Activated naive CD8-positive, alpha-beta T cell treated with anti-CD3 and anti-CD28 coated beads, Interleukin-2, amount 50 U/mL, for 16 hours (primary cell): ENCODE results near the gene PLXNA2.

Experiments used
- DNase-seq: peaks from one replicate; pipeline ENCODE4 v3.0.0-alpha.2; 2020; ENCODE audit warnings: low read depth, low spot score

Gene PLXNA2

DNA sequence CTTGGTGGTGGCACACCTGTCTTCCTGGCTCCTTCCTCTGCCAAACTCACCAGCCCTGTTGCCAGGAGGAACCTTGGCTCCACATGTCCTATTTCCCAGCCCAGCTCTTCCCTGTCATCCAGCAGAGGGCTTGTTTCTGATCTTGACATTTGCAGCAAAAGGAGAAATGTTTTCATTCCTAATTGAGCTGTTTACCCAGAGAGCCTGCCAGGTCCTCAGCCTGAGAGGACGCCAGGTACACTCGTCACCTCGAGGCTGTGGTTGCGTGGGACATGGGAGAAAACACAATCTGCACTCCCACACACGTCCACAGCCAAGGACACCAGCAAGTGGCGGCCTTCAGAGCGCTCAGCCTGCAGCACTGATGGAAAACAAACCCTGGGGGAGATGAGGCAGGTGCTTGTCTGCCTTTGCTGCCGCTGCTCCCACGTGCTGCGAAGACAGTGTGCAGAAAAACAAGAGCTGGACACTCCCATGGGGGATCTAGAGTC lies 200.4 kb downstream of the PLXNA2 start:
- no peak for DNase-seq

DNA sequence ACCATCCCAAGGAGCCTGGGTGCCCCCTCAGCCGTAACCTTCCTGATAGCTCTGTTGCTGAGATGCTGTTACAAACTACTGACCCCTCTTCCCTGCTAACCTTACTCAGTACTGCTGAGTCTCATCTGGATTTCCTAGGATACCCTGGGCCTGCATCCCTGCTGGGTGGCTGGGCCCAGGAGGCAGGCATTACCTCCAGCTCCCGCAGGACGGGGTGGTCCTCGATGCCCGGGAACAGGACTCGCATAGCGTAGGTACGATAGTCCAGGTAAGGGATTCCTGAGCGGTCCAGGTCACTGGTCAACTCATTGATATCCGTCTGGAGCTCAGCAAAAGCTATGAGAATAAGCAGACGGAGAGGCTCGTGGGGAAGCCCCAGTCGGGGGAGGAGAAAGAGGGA lies 201.3 kb downstream of the PLXNA2 start:
- DNase-seq, result no peak

- no peak for DNase-seq
Observed at GRCh38 chr1:208042041-208042615, 202.1 kb downstream of the PLXNA2 start.

- no peak for DNase-seq
Observed at GRCh38 chr1:208041505-208041904, 202.7 kb downstream of the PLXNA2 start.

DNA sequence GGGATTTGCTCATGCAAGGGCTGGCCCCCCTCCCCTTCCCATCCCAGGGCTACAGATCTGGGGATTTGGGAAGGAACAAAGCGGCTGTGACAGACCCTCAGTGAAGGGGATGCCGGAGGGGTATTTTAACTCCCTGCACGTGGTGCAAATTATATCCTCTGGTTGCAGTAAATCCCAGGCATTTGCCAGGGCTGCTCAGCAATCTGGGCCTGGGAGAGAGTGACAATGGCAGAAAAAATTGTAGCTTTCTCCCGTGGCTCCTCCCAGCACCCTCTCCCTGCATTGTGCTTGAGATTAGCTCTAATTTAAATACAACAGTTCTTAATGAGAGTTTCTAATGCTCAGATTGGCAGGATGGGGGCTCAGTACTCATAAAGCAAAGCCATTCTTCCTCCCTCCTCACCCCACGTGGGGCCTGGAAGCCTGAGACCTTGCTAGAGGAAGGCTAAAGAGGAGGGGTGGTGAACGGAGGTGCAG lies 203.3 kb downstream of the PLXNA2 start:
- no peak for DNase-seq

DNA sequence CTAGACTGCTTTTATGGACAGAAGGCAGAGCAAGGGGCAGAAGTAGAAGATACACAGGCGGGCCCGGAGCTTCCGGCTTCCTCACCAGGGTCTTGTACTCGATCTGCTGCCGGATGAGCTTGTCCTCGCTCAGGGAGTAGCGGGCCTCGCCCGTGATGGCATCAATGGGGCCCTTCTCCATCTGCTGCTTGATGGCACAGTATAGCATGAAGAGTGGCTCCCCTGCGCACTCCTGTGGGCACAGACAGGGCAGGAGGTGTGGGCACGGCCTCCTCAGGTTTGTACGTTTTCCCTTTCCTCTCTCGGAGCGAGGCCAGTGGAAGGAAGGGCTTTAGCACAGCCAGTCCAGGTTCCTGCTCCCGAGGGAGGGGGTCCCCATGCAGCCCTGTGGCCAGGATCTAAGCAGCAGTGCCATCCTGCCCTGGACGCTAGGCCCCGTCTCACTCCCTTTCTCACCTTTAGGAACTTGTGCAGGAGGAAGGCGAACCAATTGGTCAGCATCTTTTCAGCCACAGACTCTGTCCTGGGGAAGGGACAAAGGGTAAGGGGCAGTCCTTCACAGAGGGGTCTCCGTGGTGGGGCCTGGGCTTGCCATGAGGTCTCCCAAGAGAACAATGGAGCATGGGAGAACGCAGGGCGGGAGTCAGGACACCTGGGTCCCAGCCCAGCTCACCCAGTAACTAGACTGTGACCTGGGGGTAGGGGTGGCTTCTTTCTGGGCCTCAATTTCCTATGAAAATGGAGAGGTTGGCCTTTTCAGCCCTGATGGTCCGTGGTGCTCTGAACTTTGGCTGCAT lies 204.4 kb downstream of the PLXNA2 start:
- DNase-seq, result no peak

- no peak for DNase-seq
Observed at GRCh38 chr1:208038303-208038702, 205.9 kb downstream of the PLXNA2 start.

DNA sequence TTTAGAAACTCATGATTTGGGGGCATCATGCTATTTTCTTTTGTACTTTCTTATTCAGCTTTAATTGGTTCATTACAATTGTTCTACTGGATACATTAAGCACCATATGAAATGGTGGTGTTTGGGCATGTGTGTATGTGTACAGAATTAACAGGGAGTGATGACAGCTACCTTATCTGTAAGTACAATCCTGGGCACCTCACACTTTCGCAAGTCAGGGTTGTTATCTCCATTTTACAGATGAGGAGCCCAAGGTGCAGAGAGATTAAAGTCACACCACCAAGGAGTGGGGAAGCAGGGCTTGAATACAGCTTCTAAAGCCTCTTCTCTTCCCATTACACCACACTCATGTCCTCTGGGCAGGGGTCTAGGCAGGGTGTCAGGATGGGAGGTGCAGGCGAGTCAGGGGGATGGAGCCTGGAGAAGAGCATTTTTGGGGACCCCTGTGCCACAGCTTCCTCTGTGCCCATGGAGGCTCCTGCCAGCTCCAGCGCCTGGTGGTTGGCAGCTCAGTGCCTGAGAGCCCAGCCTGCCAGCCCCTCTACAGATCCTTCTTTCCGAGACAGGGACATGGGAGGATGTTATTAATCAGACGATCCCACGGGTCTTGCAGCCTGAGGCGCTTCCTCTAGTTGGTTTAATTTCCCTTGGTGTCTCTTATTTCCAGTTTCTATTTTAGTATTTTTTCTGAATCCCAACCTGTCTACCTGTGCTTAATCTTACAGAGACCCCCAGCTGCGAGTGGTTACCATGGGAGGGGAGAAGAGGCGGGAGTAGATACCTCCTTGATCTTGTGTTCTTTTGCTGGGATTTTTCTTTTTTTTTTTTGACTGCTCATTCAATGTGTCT lies 207.0 kb downstream of the PLXNA2 start:
- DNase-seq, result no peak

DNA sequence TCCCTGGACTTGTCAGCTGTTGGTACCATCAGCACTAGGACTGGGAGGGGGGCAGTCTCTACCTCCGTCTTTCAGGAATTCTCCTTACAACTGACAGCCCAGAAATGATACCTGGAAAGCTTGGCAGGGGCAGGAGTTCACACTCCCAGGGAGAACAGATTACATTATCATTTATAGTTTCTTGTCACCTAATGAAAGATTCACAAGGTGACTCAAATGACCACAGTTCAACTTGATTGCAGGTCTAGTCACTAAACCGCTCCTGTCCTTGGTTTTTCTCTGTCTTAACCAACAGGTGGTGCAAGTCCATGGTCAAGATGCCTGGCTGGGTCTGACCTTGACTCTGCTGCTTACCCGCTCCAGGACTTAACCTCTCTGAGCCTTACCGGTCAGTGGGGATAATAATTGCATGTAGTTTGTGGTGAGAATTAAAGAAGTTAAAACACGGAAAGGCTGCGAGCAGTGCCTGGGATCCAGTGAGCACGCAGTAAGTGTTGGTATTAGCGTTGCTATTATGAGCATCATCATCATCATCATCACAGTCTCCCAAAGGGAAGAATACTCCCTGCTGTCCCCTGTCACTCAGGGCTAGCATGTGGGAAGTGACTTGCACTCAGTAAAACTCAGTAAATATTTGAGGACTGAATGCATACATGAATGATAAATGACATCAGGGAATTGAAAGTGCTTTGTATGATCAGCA lies 207.9 kb downstream of the PLXNA2 start:
- no peak for DNase-seq

DNA sequence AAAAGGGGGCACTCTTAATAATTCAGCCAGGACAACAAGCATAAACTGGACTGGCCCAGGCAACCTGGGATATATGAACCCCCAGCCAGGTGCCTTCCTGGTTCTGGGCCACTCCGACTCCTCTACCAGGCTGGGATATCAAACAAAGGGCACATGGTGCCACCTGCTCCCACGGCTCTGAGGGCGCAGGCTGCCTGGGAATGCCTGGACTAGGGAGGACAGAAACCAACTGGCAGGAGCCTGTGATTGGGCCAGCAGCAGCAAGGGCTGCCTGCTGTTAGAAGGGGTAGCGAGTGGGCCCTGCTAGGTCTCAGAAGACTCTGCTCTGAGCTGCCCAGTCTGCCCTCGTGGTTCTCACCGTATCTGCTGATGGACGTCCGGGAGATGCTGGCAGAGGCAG lies 210.0 kb downstream of the PLXNA2 start:
- no peak for DNase-seq

- DNase-seq, result no peak
Observed at GRCh38 chr1:208033236-208033635, 210.9 kb downstream of the PLXNA2 start.

DNA sequence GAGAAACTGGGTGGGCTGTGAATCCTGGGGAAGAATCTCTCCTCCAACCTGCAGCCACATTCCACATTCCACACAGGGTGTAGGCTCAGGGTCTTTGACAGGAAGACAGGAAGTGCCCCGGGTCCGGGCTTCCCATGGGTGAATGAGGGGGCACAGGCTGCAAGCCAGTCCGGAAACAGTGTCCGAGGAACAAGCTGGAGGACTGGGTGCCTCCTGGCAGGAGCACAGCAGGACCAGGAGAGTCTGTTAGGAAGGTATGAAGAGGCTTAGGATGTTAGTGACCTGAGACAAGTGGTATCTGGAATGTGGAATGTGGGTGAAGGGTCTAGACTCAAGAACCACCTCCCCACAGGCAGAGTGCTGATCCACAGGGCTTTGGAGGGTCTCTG lies 212.3 kb downstream of the PLXNA2 start:
- DNase-seq, result no peak

DNA sequence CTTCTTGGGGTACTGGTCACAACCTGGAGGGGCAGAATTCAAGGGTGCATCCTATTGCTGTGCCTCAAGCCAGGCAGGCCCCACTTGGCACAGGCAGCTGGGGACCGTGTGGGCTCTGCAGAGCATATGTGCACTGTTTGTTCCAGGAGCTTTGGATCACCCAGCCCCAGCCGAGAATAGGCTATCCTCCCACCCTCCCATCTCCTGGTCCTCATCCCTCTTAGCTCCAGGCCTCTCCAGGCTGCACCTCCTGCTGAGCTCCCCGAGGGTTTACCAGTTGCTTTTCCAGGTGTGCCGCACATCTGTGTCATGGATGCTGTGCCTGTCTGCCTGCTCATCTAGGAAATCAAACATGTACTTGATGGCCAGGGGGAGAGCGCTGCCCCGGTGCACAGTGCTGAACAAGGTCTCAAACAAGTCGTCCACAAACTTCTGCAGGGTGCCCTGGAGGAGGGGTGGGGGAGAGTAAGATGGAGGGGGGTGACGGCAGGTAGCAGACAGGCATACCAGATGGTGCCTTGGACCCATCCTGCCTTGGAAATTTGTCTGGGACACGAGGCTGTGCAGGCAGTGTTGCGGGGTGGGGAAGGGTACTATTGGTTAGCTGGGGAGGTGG lies 212.8 kb downstream of the PLXNA2 start:
- no peak for DNase-seq

DNA sequence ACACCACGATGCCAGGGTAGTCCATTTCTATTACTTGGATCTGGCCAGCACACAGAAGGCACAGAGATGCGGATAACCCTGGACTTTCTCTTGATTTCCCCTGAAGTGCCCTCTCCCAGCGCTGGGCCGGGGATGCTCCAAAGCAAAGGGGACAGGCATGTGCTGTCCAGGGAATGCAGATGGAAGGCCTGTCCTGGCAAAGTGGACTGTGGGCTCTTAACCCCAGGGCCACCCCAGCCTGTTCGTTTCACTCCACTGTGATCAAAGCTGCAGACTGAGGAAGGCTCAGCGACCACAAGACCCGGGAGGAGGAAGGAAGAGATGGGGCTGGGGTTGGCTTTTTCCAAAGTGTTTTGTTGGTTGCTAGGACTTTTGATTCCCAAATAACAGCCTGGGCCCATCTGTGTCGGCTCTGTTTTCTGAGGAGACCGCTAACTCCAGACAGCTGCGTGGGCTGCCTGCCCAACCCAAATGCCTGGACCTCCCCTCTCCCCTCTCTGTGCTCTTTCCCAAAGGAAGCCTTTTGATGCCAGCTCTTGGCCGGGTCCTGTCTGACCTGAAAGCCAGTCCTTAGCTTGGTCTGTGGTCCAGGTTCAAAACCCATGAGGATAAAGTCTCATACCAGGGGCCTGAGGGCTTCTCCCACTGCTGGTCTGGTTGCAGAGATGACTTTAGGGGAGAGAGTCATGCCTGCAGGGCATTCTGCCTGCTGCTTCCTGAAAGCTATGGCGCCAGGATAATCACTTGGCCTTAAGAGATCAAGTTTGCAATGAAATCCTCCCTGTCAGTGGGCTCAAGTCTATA lies 213.7 kb downstream of the PLXNA2 start:
- DNase-seq, result no peak

- no peak for DNase-seq
Observed at GRCh38 chr1:208029381-208030287, 214.6 kb downstream of the PLXNA2 start.

GRCh38 chr1:208028526-208028925 lies 215.7 kb downstream of the PLXNA2 start:
- DNase-seq, result no peak

GRCh38 chr1:208027861-208028260 lies 216.3 kb downstream of the PLXNA2 start:
- no peak for DNase-seq

GRCh38 chr1:208026880-208027438 lies 217.2 kb downstream of the PLXNA2 start:
- no peak for DNase-seq

DNA sequence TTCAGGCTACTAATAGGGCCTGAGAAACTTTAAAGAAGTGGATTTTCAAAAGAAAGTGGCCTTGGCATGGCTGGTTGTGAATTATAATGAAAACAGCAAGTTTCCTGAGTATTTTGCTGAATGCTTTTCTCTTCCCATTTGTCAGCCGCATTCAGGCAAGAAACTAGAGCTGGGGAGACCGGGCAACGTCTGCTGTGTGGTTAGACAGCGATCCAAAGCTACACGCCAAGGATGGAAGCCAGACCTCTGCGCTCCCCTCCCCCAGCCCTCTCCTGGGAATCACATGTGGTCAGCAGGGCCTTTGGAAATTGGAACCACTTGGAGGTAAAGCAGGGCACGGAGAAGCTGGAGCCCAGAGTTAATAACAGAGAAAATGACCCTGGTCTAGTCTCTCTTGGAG lies 219.2 kb downstream of the PLXNA2 start:
- DNase-seq, result no peak
